IMR-90 (cell line): ENCODE results near the gene ST14. TPM values are rescaled to one million over a fixed set of nuclear protein-coding genes. Genes with fewer than 3 reads are reported as not detected.

Experiments used
- ATAC-seq: fragments of 200-7000 bp; cut with Tn5 transposase; 2 replicates; pipeline ENCODE4 v1.9.1; 2020; ENCODE audit warnings: low read depth, mild to moderate bottlenecking, moderate library complexity
- BruUV-seq: library from RNA; stranded (reverse); fragments of 400-500 nt; replicated peaks from 2 replicates; lab custom pipeline; 2021; lab: Mats Ljungman, UMichigan
- CTCF ChIA-PET: fragments of 300-600 bp; formaldehyde crosslinking; extraction: SDS; loops from one replicate; lab custom pipeline; 2021; ENCODE audit warnings: antibody characterized with exemption; lab: Yijun Ruan, JAX
- POLR2A ChIA-PET: fragments of 300-600 bp; sonication (Branson Sonifier 250); formaldehyde crosslinking; loops from one replicate; lab custom pipeline; 2022; ENCODE audit warnings: antibody characterized with exemption; ENCODE audit not compliant: unreplicated experiment; lab: Charles Lee
- DNase-seq: peaks from one replicate; pipeline ENCODE4 v3.0.0; 2013
- H2AFZ ChIP-seq: replicated peaks from 2 replicates; pipeline ENCODE3; 2013; ENCODE audit warnings: low read length, mild to moderate bottlenecking; ENCODE audit not compliant: poor library complexity
- H2AK5ac ChIP-seq: 2 replicates; pipeline ENCODE4 v1.6.1; 2013; ENCODE audit warnings: low read depth, low read length, inconsistent platforms
- H2AK9ac ChIP-seq: replicated peaks from 2 replicates; pipeline ENCODE3; 2013; ENCODE audit warnings: mild to moderate bottlenecking, low read depth, low read length, moderate library complexity; ENCODE audit not compliant: poor library complexity
- H2BK120ac ChIP-seq: 2 replicates; pipeline ENCODE4 v1.6.1; 2013; ENCODE audit warnings: low read depth, low read length, inconsistent platforms
- H2BK15ac ChIP-seq: 3 replicates; pipeline ENCODE4 v1.6.1; 2013; ENCODE audit warnings: low read depth, low read length, inconsistent platforms
- H2BK20ac ChIP-seq: 2 replicates; pipeline ENCODE4 v1.6.1; 2013; ENCODE audit warnings: low read depth, mild to moderate bottlenecking, inconsistent platforms, low read length, moderate library complexity
- H2BK5ac ChIP-seq: 2 replicates; pipeline ENCODE4 v1.6.1; 2013; ENCODE audit warnings: mild to moderate bottlenecking, low read depth, low read length, inconsistent platforms; ENCODE audit not compliant: poor library complexity, severe bottlenecking
- H3K14ac ChIP-seq: replicated peaks from 2 replicates; pipeline ENCODE4 v1.6.1; 2013; ENCODE audit warnings: low read depth, low read length, inconsistent platforms
- H3K18ac ChIP-seq: 2 replicates; pipeline ENCODE4 v1.6.1; 2013; ENCODE audit warnings: low read depth, low read length, control low read depth
- H3K23ac ChIP-seq: 2 replicates; pipeline ENCODE4 v1.6.1; 2013; ENCODE audit warnings: low read depth, low read length, inconsistent platforms
- H3K27ac ChIP-seq: 2 replicates; pipeline ENCODE4 v1.5.1; 2013; ENCODE audit warnings: mild to moderate bottlenecking, control low read depth, low read length; ENCODE audit not compliant: insufficient read depth
- H3K27me3 ChIP-seq: 2 replicates; pipeline ENCODE4 v1.6.1; 2013; ENCODE audit warnings: low read length; ENCODE audit not compliant: control insufficient read depth, insufficient read depth
- H3K36me3 ChIP-seq: 2 replicates; pipeline ENCODE4 v1.6.1; 2013; ENCODE audit warnings: low read length, mixed read lengths; ENCODE audit not compliant: control insufficient read depth, insufficient read depth
- H3K4ac ChIP-seq: 2 replicates; pipeline ENCODE4 v1.6.1; 2013; ENCODE audit warnings: low read depth, low read length, inconsistent platforms
- H3K4me1 ChIP-seq: 2 replicates; pipeline ENCODE4 v1.6.1; 2013; ENCODE audit warnings: low read length, mixed read lengths; ENCODE audit not compliant: control insufficient read depth, insufficient read depth
- H3K4me2 ChIP-seq: 2 replicates; pipeline ENCODE4 v1.6.1; 2013; ENCODE audit warnings: low read depth, mild to moderate bottlenecking, control low read depth, low read length, moderate library complexity
- H3K4me3 ChIP-seq: 2 replicates; pipeline ENCODE4 v1.5.1; 2013; ENCODE audit warnings: low read depth, mild to moderate bottlenecking, control low read depth, low read length, moderate library complexity; ENCODE audit not compliant: insufficient read depth
- H3K56ac ChIP-seq: 2 replicates; pipeline ENCODE4 v1.6.1; 2013; ENCODE audit warnings: low read length, inconsistent platforms; ENCODE audit not compliant: insufficient read depth; ENCODE audit errors: extremely low read depth
- H3K79me1 ChIP-seq, 2 experiments: 2 replicates each; pipeline ENCODE4 v1.6.1; 2013; ENCODE audit warnings: low read length in 2 of 2, inconsistent platforms in 1 of 2, low read depth in 1 of 2
- H3K9ac ChIP-seq: 2 replicates; pipeline ENCODE4 v1.6.1; 2013; ENCODE audit warnings: low read depth, low read length, control low read depth
- H3K9me1 ChIP-seq: 2 replicates; pipeline ENCODE4 v1.6.1; 2013; ENCODE audit warnings: low read length, inconsistent platforms; ENCODE audit not compliant: insufficient read depth
- H3K9me3 ChIP-seq: 2 replicates; pipeline ENCODE4 v1.6.1; 2013; ENCODE audit warnings: low read length; ENCODE audit not compliant: control insufficient read depth, insufficient read depth
- H4K20me1 ChIP-seq: 2 replicates; pipeline ENCODE4 v1.6.1; 2013; ENCODE audit warnings: low read length, inconsistent platforms; ENCODE audit not compliant: insufficient read depth
- H4K5ac ChIP-seq: 2 replicates; pipeline ENCODE4 v1.6.1; 2013; ENCODE audit warnings: mild to moderate bottlenecking, low read depth, low read length, control low read depth
- H4K8ac ChIP-seq, 2 experiments: 2 replicates each; pipeline ENCODE4 v1.6.1; 2013; ENCODE audit warnings: low read depth in 2 of 2, low read length in 2 of 2, control low read depth in 1 of 2, inconsistent platforms in 1 of 2
- H4K91ac ChIP-seq: 2 replicates; pipeline ENCODE4 v1.6.1; 2013; ENCODE audit warnings: low read depth, low read length, inconsistent platforms; ENCODE audit not compliant: insufficient read depth
- WGBS, 2 experiments: methylation state at CpG; one replicate each; pipeline versions ENCODE4 v1.1.5 to v1.1.7; 2013; ENCODE audit warnings: missing lambda C conversion rate in 2 of 2; ENCODE audit not compliant: insufficient read length in 1 of 2; ENCODE audit errors: extremely low coverage in 2 of 2; 5-methylcytosine and 5-hydroxymethylcytosine counted together
- dilution Hi-C: fragments of 300-500 bp; cut with HindIII; formaldehyde crosslinking; loops from one replicate; pipeline ENCODE4 v1.14.3; 2018; ENCODE audit warnings: low sequenced_read_pairs; ENCODE audit not compliant: unreplicated experiment
- in situ Hi-C: fragments of 300-500 bp; cut with MboI; formaldehyde crosslinking; loops from 3 replicates; pipeline ENCODE4 v1.14.3; 2019; ENCODE audit warnings: low sequenced_read_pairs, inconsistent platforms, mixed read lengths
- intact Hi-C: fragments of 100-400 bp; cut with micrococcal nuclease; formaldehyde crosslinking; loops from 2 replicates; pipeline ENCODE4 v1.10.0; 2022
- polyA plus RNA-seq, 3 experiments: library from polyadenylated mRNA; depleted of rRNA; stranded (reverse); fragments of >200 nt; gene quantifications; 2 replicates each; pipeline ENCODE4 v1.2.3, GENCODE V29; 2012; ENCODE audit warnings: low replicate concordance in 1 of 3
- total RNA-seq: library from RNA; depleted of rRNA; stranded (reverse); fragments of >200 nt; gene quantifications from 2 replicates; pipeline ENCODE4 v1.2.3, GENCODE V29; 2012
- TF ChIP-seq, protein P1 (sequence below): fragments of 150-350 bp; IDR thresholded peaks from 2 replicates; pipeline ENCODE4 v1.6.1; 2017; ENCODE audit warnings: mild to moderate bottlenecking, antibody characterized with exemption, low read length, low read depth

The ST14 gene
- total and polyA plus RNA-seq, 2 of the 4 experiments (the other 2 are of a cell fraction) = not detected

DNA sequence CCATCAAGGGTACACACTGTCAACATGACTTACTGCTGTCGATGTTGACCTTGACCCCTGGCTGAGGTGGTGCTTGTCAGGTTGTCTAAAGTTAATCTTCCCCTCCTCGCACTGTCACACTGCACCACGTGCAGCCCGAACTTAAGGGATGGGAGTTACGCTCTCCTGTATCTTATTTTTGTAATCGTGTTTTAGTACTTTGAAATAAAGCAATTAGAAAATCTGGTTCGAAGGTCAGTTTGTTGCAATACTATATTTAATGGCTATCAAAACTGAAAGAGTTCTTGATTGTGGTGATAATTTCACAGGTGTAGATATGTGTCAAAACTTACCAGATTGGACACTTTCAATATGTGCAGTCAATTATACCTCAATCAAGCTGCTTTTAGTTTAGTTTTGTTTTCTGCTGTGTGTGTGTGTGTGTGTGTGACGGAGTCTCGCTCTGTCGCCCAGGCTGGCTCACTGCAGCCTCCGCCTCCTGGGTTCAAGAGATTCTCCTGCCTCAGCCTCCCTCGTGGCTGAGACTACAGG is 10.7 kb upstream of the ST14 start:
- Histone ChIP-seq H3K18ac (no peak overlapping the region), H2AK9ac (no peak overlapping the region), H3K9ac (no peak overlapping the region), H2BK20ac (no peak overlapping the region), H3K79me1 (no peaks in the 10 kb centered on the region), H2AK5ac (no peak overlapping the region), H2BK5ac (no peak overlapping the region), H4K5ac (no peak overlapping the region), H4K91ac (no peak overlapping the region), H3K9me3 (no peaks in the 10 kb centered on the region), H3K27ac (no peak overlapping the region), H2BK15ac (no peak overlapping the region), H3K23ac (no peak overlapping the region), H3K9me1 (no peaks in the 10 kb centered on the region), H3K27me3 (no peaks in the 10 kb centered on the region), H2BK120ac (no peak overlapping the region), H3K56ac (no peak overlapping the region), H3K14ac (no peak overlapping the region), H3K4me1 (peaks cover 3% of the 10 kb centered on the region; the same call in 1 of the 2 replicates), H4K8ac (no peak overlapping the region), H3K4me2 (no peak overlapping the region), H3K4ac (no peak overlapping the region), H3K36me3 (peaks cover 11% of the 10 kb centered on the region), H3K4me3 (no peak overlapping the region), H4K20me1 (no peaks in the 10 kb centered on the region), H2AFZ (no peak overlapping the region)
- dilution Hi-C loops (loop anchor here (25.0 kb wide), 1 partner anchor 212 kb away; no protein-coding TSS in a partner anchor), in situ Hi-C loops (no loop called here), intact Hi-C loops (no loop called here)
- ATAC-seq (no peak), DNase-seq (no peak)
- no TSS peak for BruUV-seq
- TF ChIP-seq, protein P1, sequence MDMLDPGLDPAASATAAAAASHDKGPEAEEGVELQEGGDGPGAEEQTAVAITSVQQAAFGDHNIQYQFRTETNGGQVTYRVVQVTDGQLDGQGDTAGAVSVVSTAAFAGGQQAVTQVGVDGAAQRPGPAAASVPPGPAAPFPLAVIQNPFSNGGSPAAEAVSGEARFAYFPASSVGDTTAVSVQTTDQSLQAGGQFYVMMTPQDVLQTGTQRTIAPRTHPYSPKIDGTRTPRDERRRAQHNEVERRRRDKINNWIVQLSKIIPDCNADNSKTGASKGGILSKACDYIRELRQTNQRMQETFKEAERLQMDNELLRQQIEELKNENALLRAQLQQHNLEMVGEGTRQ = no peak
- POLR2A ChIA-PET = no interaction called here
- WGBS, 2 experiments = no CpG with 5 or more reads among the region's 12 CpGs
- CTCF ChIA-PET = interaction anchor here (0.6 kb wide), 1 partner anchor 35 kb away, joined by 3 read pairs; no protein-coding TSS in a partner anchor
